LNCaP clone FGC (cell line): ENCODE results near the gene ZBTB40.

Source experiments
- DNase-seq: peaks from one replicate; pipeline ENCODE4 v3.0.0-alpha.2; 2011; ENCODE audit warnings: low read depth
- H3K4me3 ChIP-seq: 2 replicates; pipeline ENCODE4 v1.5.1; 2011; ENCODE audit warnings: mild to moderate bottlenecking, low read depth, low read length, control low read depth
- TF ChIP-seq, protein P1 (sequence below): IDR thresholded peaks from 2 replicates; pipeline ENCODE4 v1.5.1; 2012; ENCODE audit warnings: mild to moderate bottlenecking; ENCODE audit not compliant: control insufficient read depth, insufficient read depth; ENCODE audit errors: extremely low read depth

ZBTB40 gene

GRCh38 chr1:22454476-22455056 is 2.9 kb downstream of the ZBTB40 start:
- DNase-seq: no peak
- TF ChIP-seq, protein P1, sequence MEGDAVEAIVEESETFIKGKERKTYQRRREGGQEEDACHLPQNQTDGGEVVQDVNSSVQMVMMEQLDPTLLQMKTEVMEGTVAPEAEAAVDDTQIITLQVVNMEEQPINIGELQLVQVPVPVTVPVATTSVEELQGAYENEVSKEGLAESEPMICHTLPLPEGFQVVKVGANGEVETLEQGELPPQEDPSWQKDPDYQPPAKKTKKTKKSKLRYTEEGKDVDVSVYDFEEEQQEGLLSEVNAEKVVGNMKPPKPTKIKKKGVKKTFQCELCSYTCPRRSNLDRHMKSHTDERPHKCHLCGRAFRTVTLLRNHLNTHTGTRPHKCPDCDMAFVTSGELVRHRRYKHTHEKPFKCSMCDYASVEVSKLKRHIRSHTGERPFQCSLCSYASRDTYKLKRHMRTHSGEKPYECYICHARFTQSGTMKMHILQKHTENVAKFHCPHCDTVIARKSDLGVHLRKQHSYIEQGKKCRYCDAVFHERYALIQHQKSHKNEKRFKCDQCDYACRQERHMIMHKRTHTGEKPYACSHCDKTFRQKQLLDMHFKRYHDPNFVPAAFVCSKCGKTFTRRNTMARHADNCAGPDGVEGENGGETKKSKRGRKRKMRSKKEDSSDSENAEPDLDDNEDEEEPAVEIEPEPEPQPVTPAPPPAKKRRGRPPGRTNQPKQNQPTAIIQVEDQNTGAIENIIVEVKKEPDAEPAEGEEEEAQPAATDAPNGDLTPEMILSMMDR: no peak
- H3K4me3 ChIP-seq: no peak overlapping the region

- no peak for DNase-seq
- TF ChIP-seq, protein P1: no peak
- no peak overlapping the region for H3K4me3 ChIP-seq
These were observed 5.7 kb downstream of the ZBTB40 start for GRCh38 chr1:22457345-22457744.

DNA sequence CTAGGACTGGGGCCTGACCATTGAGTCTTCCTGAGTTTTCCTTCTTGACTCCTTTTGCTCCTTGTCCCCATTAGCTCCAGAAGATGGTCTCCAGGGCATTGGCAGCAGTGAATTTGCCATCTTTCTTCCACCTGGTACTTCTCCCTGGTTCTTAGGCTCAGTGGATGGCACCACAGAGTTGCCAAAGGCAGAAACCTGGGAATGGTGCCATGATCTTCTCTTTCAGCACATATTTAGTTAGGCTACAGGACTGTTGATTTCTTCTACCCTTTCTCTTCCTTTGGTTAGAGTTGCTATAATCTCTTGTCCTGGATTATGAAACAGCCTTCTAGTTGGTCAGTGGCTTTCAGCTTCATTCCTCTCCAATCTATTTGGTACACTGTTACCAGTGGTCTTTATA is 6.2 kb downstream of the ZBTB40 start:
- TF ChIP-seq, protein P1: no peak
- no peak overlapping the region for H3K4me3 ChIP-seq
- DNase-seq: no peak

DNA sequence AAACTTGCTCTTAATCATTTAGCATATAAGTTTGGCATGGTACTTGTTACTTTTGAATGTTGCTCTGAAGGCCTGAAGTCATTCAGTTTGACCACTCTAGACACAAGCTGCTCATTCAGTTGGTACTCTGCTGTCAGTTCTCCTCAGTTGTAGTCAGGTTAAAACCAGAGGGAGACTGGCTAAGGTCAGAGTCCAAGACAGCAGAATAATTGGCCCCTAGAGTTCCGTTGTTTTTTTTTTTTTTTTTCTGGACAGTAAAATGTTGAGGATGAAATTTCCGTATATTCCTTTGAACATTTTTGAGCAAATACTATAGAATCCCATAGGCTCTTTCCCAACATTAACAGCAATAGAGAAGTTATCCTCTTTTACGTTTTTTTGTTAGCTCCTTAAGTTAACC is 9.4 kb downstream of the ZBTB40 start:
- no peak for DNase-seq
- TF ChIP-seq, protein P1: no peak
- H3K4me3 ChIP-seq: no peak overlapping the region

DNA sequence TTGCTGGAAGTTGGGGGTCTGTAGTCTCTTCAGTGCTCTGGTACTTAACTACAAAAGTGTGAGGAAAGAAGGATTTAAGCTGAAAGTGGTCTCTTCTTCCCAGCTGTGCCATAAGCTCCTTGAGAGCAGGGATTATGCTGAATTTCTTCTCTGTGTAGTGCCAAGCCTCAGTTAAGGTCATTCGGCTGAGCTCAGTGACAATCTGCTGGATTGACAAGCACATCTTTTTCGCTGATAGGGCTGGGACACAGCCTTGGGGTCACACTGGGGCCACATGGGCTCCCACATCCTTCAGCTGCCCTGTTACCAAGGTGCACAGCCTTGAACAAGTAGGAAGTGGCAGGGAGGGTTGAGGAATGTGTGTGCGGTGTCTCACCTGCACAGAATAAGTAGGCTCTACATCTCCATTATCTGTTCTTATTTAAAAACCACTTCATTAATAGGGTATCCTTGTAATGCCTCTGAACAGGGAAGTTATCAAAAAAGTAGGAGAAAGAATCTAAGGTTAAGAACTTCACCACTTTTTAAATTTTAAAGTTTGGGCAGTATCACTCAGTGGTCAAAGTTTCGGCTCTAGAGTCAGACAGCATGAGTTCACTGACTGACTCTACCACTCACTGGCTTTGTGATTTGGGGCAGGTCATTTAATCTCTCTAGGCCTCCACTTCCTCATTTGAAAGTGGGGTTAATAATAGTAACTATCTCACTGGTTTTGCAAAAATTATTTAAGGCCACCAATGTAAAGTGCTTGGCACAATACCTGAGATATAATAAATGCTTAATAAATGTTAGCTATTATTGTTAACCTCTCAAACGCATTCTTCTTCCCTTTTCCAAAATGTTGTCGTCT is 10.3 kb downstream of the ZBTB40 start:
- DNase-seq: no peak
- TF ChIP-seq, protein P1: no peak

DNA sequence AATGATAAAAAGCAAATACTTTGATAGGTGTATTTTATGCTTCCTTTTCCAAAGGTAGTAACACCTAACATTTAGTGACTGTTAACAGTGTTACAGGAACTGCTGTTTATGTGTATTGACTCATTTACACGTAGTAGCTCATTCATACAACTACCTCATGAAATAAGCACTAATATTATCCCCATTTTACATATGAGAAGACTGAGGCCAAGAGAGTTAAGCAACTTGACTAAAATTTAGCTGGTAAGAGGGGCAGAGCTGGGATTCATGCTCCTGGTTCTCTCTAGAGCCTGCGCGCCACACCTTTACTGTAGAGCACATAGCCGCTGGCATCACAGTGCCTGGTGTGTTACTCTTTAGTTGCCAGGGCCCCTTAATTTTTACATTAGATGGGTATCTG is 11.3 kb downstream of the ZBTB40 start:
- DNase-seq: no peak
- no peak overlapping the region for H3K4me3 ChIP-seq
- TF ChIP-seq, protein P1: no peak

More for the DNA sequence above, 10.3 kb downstream of the ZBTB40 start:
- no peak overlapping the region for H3K4me3 ChIP-seq
